ENCODE results near the gene ARHGAP10. TPM values are rescaled to one million over a fixed set of nuclear protein-coding genes. Genes with fewer than 3 reads are reported as not detected.

Gene ARHGAP10
- total RNA-seq, 1 donor from 2014 or later = 30.5 TPM

DNA sequence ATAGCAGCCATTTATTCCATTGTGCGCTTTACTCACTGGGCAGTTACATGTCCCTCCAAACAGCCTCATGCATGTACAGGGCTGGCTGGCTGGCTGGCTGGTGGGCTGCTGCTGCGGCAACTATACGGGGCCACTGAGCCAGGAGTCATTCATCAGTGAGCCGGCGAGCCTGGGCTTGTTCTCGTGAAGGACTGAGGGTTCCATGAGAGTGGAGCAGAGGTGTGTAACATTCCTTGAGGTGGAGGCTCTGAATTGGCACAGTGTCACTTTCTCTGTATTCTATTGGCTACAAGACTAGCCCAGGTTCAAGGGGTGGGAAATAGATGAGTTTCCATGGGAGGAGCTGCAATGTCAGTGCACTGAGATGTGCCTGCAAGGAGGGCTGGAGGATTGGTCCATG is 89.1 kb downstream of the ARHGAP10 start:
- Mint-ChIP-seq H3K4me1 (peaks cover 44% of the 10 kb centered on the region), H3K36me3 (peaks cover 9% of the 10 kb centered on the region), H3K9me3 (no peaks in the 10 kb centered on the region), H3K27me3 (ENCODE audit: low read depth) (no peaks in the 10 kb centered on the region), H3K4me3 (no peak overlapping the region), H3K27ac (no peak overlapping the region)
- no peak for DNase-seq (ENCODE audit: low spot score in 2 of 2, unreplicated experiment in 2 of 2)
- TF ChIP-seq, protein P1, sequence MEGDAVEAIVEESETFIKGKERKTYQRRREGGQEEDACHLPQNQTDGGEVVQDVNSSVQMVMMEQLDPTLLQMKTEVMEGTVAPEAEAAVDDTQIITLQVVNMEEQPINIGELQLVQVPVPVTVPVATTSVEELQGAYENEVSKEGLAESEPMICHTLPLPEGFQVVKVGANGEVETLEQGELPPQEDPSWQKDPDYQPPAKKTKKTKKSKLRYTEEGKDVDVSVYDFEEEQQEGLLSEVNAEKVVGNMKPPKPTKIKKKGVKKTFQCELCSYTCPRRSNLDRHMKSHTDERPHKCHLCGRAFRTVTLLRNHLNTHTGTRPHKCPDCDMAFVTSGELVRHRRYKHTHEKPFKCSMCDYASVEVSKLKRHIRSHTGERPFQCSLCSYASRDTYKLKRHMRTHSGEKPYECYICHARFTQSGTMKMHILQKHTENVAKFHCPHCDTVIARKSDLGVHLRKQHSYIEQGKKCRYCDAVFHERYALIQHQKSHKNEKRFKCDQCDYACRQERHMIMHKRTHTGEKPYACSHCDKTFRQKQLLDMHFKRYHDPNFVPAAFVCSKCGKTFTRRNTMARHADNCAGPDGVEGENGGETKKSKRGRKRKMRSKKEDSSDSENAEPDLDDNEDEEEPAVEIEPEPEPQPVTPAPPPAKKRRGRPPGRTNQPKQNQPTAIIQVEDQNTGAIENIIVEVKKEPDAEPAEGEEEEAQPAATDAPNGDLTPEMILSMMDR (IDR thresholded peaks at IDR 0.05; ENCODE audit: unreplicated experiment) = no peak

DNA sequence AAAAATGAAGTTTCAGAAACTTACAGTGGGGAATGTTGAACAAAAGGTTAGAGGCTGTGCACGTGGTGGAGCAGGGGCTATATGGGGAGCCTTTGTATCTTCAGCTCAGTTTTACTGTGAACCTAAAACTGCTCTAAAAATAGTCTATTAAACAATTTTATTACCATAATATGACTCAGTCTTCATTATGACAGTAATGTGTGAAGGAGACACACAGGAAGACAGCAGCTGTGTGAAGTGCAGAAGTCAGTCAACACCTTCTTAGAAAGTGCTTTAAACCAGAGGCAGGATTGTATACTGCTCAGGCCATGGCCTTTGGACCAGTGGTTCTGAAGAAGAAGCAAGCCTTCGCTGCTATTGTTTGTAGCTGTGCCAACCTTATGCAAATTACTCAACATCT is 89.7 kb downstream of the ARHGAP10 start:
- no peak overlapping the region for H3K4me3 Mint-ChIP-seq
- TF ChIP-seq, protein P1 (IDR thresholded peaks at IDR 0.05; ENCODE audit: unreplicated experiment) = no peak
- H3K36me3 Mint-ChIP-seq = peaks cover 9% of the 10 kb centered on the region
- no peaks in the 10 kb centered on the region for H3K27me3 Mint-ChIP-seq (ENCODE audit: low read depth)
- H3K4me1 Mint-ChIP-seq = peaks cover 40% of the 10 kb centered on the region
- peak overlapping the region; percentile 9 for H3K27ac Mint-ChIP-seq
- DNase-seq (ENCODE audit: low spot score in 2 of 2, unreplicated experiment in 2 of 2) = no peak
- no peaks in the 10 kb centered on the region for H3K9me3 Mint-ChIP-seq

DNA sequence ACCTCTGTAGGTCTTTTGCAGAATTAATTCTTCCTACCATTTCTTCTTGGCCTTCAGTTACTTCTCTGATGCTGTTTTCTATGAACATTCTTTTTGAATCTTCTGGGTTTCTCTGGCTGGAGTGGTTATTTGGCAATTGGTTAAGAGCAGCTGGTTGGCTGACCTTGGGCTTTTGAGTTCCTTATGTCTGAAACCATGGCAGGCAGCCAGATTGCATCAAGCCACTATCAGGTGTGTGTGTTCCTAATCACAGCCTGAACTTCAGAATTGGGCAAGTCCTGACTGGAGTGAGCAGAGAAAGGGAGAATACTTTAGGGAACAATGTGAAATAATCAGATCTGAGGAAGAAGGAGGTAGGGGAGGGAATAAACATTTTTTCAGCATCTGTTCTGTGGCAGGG is 90.2 kb downstream of the ARHGAP10 start:
- H3K9me3 Mint-ChIP-seq = no peaks in the 10 kb centered on the region
- no peak for DNase-seq (ENCODE audit: low spot score in 2 of 2, unreplicated experiment in 2 of 2)
- H3K4me3 Mint-ChIP-seq = no peak overlapping the region
- TF ChIP-seq, protein P1 (IDR thresholded peaks at IDR 0.05; ENCODE audit: unreplicated experiment) = no peak
- no peaks in the 10 kb centered on the region for H3K27me3 Mint-ChIP-seq (ENCODE audit: low read depth)
- H3K4me1 Mint-ChIP-seq = peaks cover 38% of the 10 kb centered on the region
- peak overlapping the region; percentile 90 for H3K27ac Mint-ChIP-seq
- H3K36me3 Mint-ChIP-seq = peaks cover 9% of the 10 kb centered on the region

DNA sequence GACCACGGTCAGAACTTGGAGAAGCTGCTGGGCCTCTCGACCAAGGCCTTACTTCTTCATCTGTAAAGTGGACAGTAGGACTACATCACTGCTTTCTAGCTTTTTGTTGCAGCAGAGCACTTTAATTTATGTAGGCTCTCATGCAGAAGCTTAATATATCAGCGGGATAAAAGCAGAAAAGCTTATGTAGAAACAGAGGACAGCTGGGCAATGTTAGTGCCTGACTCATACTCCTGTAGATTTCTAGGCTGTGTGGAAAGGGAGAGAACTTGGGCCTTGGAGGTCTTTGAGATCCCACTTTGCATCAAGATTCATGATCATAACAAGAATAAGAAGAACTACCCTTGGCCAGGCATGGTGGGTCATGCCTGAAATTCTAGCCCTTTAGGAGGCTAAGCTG is 91.2 kb downstream of the ARHGAP10 start:
- peaks cover 9% of the 10 kb centered on the region for H3K36me3 Mint-ChIP-seq
- H3K27ac Mint-ChIP-seq = peak overlapping the region; percentile 21
- H3K27me3 Mint-ChIP-seq (ENCODE audit: low read depth) = no peaks in the 10 kb centered on the region
- no peaks in the 10 kb centered on the region for H3K9me3 Mint-ChIP-seq
- TF ChIP-seq, protein P1 (IDR thresholded peaks at IDR 0.05; ENCODE audit: unreplicated experiment) = no peak
- H3K4me3 Mint-ChIP-seq = no peak overlapping the region
- H3K4me1 Mint-ChIP-seq = peaks cover 34% of the 10 kb centered on the region
- no peak for DNase-seq (ENCODE audit: low spot score in 2 of 2, unreplicated experiment in 2 of 2)

DNA sequence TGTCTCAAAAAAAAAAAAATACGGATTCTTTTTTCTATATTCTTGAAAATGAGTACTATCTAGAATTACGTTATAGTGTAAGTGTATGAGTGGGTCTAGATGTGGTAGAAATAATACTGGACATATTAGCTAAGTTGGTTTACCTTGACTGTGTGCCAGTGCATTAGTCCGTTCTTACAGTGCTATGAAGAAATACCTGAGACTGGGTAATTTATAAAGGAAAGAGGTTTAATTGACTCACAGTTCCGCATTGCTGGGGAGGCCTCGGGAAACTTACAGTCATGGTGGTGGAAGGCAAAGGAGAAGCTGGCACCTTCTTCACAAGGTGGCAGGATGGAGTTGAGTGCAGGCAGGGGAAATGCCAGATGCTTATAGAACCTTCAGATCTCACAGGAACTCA is 92.4 kb downstream of the ARHGAP10 start:
- H3K4me1 Mint-ChIP-seq = peaks cover 41% of the 10 kb centered on the region
- TF ChIP-seq, protein P1 (IDR thresholded peaks at IDR 0.05; ENCODE audit: unreplicated experiment) = no peak
- H3K27me3 Mint-ChIP-seq (ENCODE audit: low read depth) = no peaks in the 10 kb centered on the region
- H3K9me3 Mint-ChIP-seq = no peaks in the 10 kb centered on the region
- no peak overlapping the region for H3K4me3 Mint-ChIP-seq
- no peak overlapping the region for H3K27ac Mint-ChIP-seq
- DNase-seq (ENCODE audit: low spot score in 2 of 2, unreplicated experiment in 2 of 2) = no peak
- H3K36me3 Mint-ChIP-seq = peaks cover 9% of the 10 kb centered on the region

DNA sequence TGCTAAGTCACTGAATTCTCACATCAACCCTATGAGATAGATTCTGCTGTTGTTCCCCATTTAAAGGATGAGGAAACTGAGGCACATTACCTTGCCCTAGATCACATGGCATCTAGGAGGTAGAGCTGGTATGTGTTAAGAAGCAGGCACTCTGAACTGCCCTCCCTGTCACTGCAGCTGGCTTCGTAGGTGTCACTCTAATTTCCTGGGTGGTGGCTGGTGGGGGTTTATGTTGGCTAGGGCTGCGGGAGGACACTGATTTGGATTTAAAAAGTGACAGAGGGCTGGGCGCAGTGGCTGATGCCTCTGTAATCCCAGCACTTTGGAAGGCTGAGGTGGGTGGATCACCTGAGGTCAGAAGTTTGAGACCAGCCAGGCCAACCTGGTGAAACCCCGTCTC is 93.0 kb downstream of the ARHGAP10 start:
- Mint-ChIP-seq H3K27ac (no peak overlapping the region), H3K4me3 (no peak overlapping the region), H3K27me3 (ENCODE audit: low read depth) (no peaks in the 10 kb centered on the region), H3K9me3 (no peaks in the 10 kb centered on the region), H3K36me3 (peaks cover 9% of the 10 kb centered on the region), H3K4me1 (peaks cover 47% of the 10 kb centered on the region)
- no peak for DNase-seq (ENCODE audit: low spot score in 2 of 2, unreplicated experiment in 2 of 2)
- TF ChIP-seq, protein P1 (IDR thresholded peaks at IDR 0.05; ENCODE audit: unreplicated experiment) = no peak
